RWPE2 (cell line): ENCODE measurements around the gene NRL.

ENCODE experiments used
- ATAC-seq: fragments of 200-7000 bp; cut with Tn5 transposase; 3 replicates; pipeline ENCODE4 v1.9.1; 2021; ENCODE audit warnings: low read depth
- DNase-seq: peaks from one replicate; pipeline ENCODE4 v3.0.0-alpha.2; 2020; ENCODE audit warnings: low spot score
- H3K27ac ChIP-seq: fragments of 450-650 bp; 2 replicates; pipeline ENCODE4 v1.5.1; 2017; ENCODE audit warnings: mild to moderate bottlenecking; ENCODE audit not compliant: poor library complexity, severe bottlenecking
- H3K27me3 ChIP-seq: fragments of 250-450 bp; sonication (Bioruptor Pico); 2 replicates; pipeline ENCODE4 v1.5.1; 2021; ENCODE audit warnings: mild to moderate bottlenecking, moderate library complexity; ENCODE audit not compliant: insufficient read depth, poor library complexity, severe bottlenecking
- H3K36me3 ChIP-seq: fragments of 250-450 bp; sonication (Bioruptor Pico); 2 replicates; pipeline ENCODE4 v1.5.1; 2020; ENCODE audit warnings: low read depth, mild to moderate bottlenecking, moderate library complexity
- H3K4me1 ChIP-seq: fragments of 250-450 bp; sonication (Bioruptor Pico); 2 replicates; pipeline ENCODE4 v1.5.1; 2021; ENCODE audit warnings: mild to moderate bottlenecking, moderate library complexity; ENCODE audit not compliant: insufficient read depth, poor library complexity, severe bottlenecking
- H3K4me3 ChIP-seq: fragments of 250-450 bp; sonication (Bioruptor Pico); 2 replicates; pipeline ENCODE4 v1.5.1; 2021; ENCODE audit warnings: mild to moderate bottlenecking, moderate library complexity; ENCODE audit not compliant: severe bottlenecking
- H3K9me3 ChIP-seq: fragments of 250-450 bp; sonication (Bioruptor Pico); 2 replicates; pipeline ENCODE4 v1.5.1; 2021; ENCODE audit warnings: mild to moderate bottlenecking, moderate library complexity; ENCODE audit not compliant: severe bottlenecking
- CTCF ChIP-seq: fragments of 450-650 bp; IDR thresholded peaks from one replicate; pipeline ENCODE4 v1.5.1; 2017; ENCODE audit warnings: mild to moderate bottlenecking, moderate library complexity; ENCODE audit not compliant: poor library complexity, severe bottlenecking

The NRL gene

GRCh38 chr14:24103451-24103850 is 11.3 kb downstream of the NRL start:
- peaks cover 13% of the 10 kb centered on the region for H3K4me1 ChIP-seq

GRCh38 chr14:24102357-24103048 is 12.2 kb downstream of the NRL start:
- Histone ChIP-seq H3K27me3 (no peaks in the 10 kb centered on the region), H3K4me1 (peaks cover 9% of the 10 kb centered on the region), H3K9me3 (no peaks in the 10 kb centered on the region), H3K4me3 (no peak overlapping the region), H3K36me3 (peaks cover 66% of the 10 kb centered on the region), H3K27ac (no peak overlapping the region)
- TF ChIP-seq CTCF = no peak
- no peak for ATAC-seq
- no peak for DNase-seq

More at GRCh38 chr14:24103451-24103850, 11.3 kb downstream of the NRL start:
- TF ChIP-seq CTCF = no peak
- H3K4me3 ChIP-seq = no peak overlapping the region
- ATAC-seq (no peak), DNase-seq (no peak)
- H3K36me3 ChIP-seq = peaks cover 57% of the 10 kb centered on the region
- no peak overlapping the region for H3K27ac ChIP-seq
- H3K9me3 ChIP-seq = no peaks in the 10 kb centered on the region
- H3K27me3 ChIP-seq = no peaks in the 10 kb centered on the region

- ATAC-seq (no peak), DNase-seq (no peak)
- H3K27me3 ChIP-seq = no peaks in the 10 kb centered on the region
- peaks cover 75% of the 10 kb centered on the region for H3K36me3 ChIP-seq
- no peaks in the 10 kb centered on the region for H3K4me1 ChIP-seq
- H3K27ac ChIP-seq = no peak overlapping the region
- no peak overlapping the region for H3K4me3 ChIP-seq
- no peaks in the 10 kb centered on the region for H3K9me3 ChIP-seq
- TF ChIP-seq CTCF = no peak
Observed at GRCh38 chr14:24100982-24101494, 13.7 kb downstream of the NRL start.

GRCh38 chr14:24100197-24100981 is 14.4 kb downstream of the NRL start:
- peaks cover 80% of the 10 kb centered on the region for H3K36me3 ChIP-seq

More at GRCh38 chr14:24100197-24100981, 14.4 kb downstream of the NRL start:
- DNase-seq = no peak
- ATAC-seq = no peak
- no peak overlapping the region for H3K27ac ChIP-seq
- H3K4me1 ChIP-seq = peaks cover 5% of the 10 kb centered on the region
- no peak overlapping the region for H3K4me3 ChIP-seq
- no peak for TF ChIP-seq CTCF
- H3K9me3 ChIP-seq = no peaks in the 10 kb centered on the region
- no peaks in the 10 kb centered on the region for H3K27me3 ChIP-seq
